ENCODE data around the gene IGF1R.

The IGF1R gene

GRCh38 chr15:98939311-98940080 is 291.2 kb downstream of the IGF1R start:
- DNase-seq (ENCODE audit: low read depth, low spot score), result no peak
- TF ChIP-seq, protein P1, sequence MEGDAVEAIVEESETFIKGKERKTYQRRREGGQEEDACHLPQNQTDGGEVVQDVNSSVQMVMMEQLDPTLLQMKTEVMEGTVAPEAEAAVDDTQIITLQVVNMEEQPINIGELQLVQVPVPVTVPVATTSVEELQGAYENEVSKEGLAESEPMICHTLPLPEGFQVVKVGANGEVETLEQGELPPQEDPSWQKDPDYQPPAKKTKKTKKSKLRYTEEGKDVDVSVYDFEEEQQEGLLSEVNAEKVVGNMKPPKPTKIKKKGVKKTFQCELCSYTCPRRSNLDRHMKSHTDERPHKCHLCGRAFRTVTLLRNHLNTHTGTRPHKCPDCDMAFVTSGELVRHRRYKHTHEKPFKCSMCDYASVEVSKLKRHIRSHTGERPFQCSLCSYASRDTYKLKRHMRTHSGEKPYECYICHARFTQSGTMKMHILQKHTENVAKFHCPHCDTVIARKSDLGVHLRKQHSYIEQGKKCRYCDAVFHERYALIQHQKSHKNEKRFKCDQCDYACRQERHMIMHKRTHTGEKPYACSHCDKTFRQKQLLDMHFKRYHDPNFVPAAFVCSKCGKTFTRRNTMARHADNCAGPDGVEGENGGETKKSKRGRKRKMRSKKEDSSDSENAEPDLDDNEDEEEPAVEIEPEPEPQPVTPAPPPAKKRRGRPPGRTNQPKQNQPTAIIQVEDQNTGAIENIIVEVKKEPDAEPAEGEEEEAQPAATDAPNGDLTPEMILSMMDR (IDR thresholded peaks at IDR 0.05; ENCODE audit: low read depth, low read length), result no peak
- no peak overlapping the region for H3K4me3 ChIP-seq (ENCODE audit: low read depth, low read length)
- in situ Hi-C loops (cut with HindIII; ENCODE audit: low sequenced_read_pairs), result no loop called here

DNA sequence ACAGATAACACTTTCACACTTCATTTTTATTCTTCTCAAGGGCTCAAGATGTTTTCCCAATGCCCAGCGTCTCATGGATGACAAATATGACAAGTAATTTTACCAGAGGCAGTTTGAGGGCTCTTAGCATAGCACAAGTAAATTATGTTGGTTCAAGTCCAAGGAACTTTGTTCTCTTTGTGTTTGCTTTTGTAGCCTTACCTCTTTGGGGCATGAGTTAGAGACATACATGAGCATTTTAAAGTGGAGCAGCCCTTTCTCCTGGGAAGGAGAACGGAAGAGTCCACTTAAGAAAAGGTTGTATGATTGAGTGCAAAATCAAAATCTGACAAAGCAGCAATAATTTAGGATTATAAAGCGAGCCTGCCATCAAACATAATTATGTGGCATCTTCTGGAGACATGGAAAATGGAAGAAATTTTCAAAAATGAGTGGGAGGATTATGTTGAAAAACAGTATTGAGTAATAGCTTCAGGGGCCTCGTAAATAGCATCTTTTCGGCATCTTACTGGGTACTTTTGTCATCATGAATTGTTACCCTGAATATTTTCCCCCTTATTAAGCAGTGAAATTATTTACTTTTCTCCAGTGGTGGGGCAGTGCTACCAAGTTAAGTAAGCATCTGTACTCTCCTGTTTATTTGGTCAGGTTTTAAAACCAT is 293.4 kb downstream of the IGF1R start:
- TF ChIP-seq, protein P1 (IDR thresholded peaks at IDR 0.05; ENCODE audit: low read depth, low read length), result no peak
- DNase-seq (ENCODE audit: low read depth, low spot score), result no peak
- H3K4me3 ChIP-seq (ENCODE audit: low read depth, low read length), result no peak overlapping the region
- in situ Hi-C loops (cut with HindIII; ENCODE audit: low sequenced_read_pairs), result no loop called here

DNA sequence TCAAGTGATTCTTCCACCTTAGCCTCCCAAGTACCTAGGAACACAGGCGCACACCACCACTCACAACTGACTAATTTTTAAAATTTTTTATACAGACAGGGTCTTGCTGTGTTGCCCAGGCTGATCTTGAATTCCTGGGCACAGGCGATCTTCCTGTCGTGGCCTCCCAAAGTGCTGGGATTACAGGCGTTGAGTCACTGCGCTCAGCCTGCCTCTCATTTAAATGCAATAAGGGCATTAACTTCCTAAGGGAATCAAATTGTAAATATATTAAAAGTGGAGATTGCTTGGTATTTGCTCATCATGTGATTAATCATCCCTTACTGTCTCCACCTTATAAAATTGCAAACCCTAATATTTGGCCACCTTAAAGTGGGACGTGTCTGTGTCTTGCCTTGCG is 294.1 kb downstream of the IGF1R start:
- H3K4me3 ChIP-seq (ENCODE audit: low read depth, low read length), result no peak overlapping the region
- in situ Hi-C loops (cut with HindIII; ENCODE audit: low sequenced_read_pairs), result no loop called here
- TF ChIP-seq, protein P1 (IDR thresholded peaks at IDR 0.05; ENCODE audit: low read depth, low read length), result no peak
- no peak for DNase-seq (ENCODE audit: low read depth, low spot score)

DNA sequence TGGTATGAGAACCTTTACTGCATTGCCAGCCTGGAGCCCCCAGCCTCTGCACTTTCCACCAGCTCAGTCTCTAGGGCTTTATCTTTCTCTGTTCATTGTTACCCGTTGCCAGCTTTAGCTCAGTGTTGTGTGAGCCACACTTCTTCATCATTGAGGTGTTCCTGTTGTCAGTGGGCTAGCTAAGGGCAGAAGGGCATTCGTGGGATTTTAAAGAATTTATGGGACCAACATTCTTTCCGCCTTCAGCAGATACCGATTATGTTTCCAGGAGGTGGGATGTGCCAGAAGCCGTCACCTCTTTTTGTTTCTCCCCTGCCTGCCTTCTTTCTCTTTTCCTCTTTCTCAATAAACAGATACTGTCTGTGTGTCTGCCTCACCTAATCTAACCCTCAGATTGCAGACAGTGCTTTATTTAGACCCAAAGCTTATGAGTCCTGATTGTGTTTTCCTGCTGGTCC is 294.7 kb downstream of the IGF1R start:
- in situ Hi-C loops (cut with HindIII; ENCODE audit: low sequenced_read_pairs), result no loop called here
- TF ChIP-seq, protein P1 (IDR thresholded peaks at IDR 0.05; ENCODE audit: low read depth, low read length), result no peak
- no peak for DNase-seq (ENCODE audit: low read depth, low spot score)
- no peak overlapping the region for H3K4me3 ChIP-seq (ENCODE audit: low read depth, low read length)

DNA sequence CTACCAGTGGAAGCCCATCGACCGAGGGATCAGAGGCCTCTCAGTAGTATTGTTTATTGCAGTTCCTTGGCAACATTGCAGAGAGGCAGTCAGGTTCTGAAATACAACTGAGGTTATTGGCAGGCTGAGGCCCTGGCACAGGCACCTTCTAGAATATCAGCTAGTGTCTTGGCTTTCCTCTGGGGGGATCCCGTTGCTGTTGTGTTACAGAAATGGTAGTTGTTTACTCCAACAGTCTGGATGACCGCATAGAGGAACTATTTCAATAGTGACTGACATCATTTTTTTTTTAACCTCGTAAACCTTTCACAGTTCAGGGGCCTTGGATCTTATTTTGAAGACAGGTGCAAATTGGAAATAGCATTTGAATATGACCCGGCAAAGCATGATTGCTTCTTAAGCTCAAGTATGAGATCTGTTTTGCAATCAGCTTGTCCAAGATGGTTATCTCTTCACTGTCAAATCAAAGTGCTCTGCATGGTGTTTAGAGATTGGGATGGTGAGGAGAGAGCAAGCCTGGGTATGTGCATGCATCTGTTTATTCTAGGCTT is 295.3 kb downstream of the IGF1R start:
- in situ Hi-C loops (cut with HindIII; ENCODE audit: low sequenced_read_pairs), result no loop called here

More for the DNA sequence above, 295.3 kb downstream of the IGF1R start:
- no peak overlapping the region for H3K4me3 ChIP-seq (ENCODE audit: low read depth, low read length)
- TF ChIP-seq, protein P1 (IDR thresholded peaks at IDR 0.05; ENCODE audit: low read depth, low read length), result no peak
- no peak for DNase-seq (ENCODE audit: low read depth, low spot score)
